Cardiac muscle cell (in vitro differentiated cells and primary cell): ENCODE measurements around the gene REPIN1. TPM values are rescaled to one million over a fixed set of nuclear protein-coding genes. Genes with fewer than 3 reads are reported as not detected.

Source experiments
- DNase-seq, 2 donors: peaks; one replicate each; pipeline versions ENCODE4 v3.0.0 to v3.0.0-alpha.2; 2010 to 2017; ENCODE audit warnings: low read depth in 1 of 2, low spot score in 1 of 2
- H3K27ac ChIP-seq: fragments of 200-600 bp; sonication (generic); 2 replicates; pipeline ENCODE4 v1.5.1; 2016
- H3K27me3 ChIP-seq: fragments of 200-600 bp; sonication (generic); 2 replicates; pipeline ENCODE4 v1.6.0; 2016; ENCODE audit warnings: control low read depth
- H3K36me3 ChIP-seq: fragments of 200-600 bp; sonication (generic); 2 replicates; pipeline ENCODE4 v1.5.1; 2016; ENCODE audit warnings: control low read depth
- H3K4me1 ChIP-seq: fragments of 200-600 bp; sonication (generic); 2 replicates; pipeline ENCODE4 v1.8.1; 2017; ENCODE audit warnings: low read depth, mild to moderate bottlenecking, mixed run types
- H3K4me3 ChIP-seq: fragments of 200-600 bp; sonication (generic); 2 replicates; pipeline ENCODE4 v1.5.1; 2016; ENCODE audit warnings: mild to moderate bottlenecking
- H3K9me3 ChIP-seq: fragments of 200-600 bp; sonication (generic); 2 replicates; pipeline ENCODE4 v1.5.1; 2017; ENCODE audit warnings: low read depth, mild to moderate bottlenecking, control low read depth
- CTCF ChIP-seq: IDR thresholded peaks from 2 replicates; pipeline ENCODE4 v1.5.1; 2012; ENCODE audit warnings: low read depth, mild to moderate bottlenecking, low read length
- polyA plus RNA-seq: library from polyadenylated mRNA; unstranded; fragments of >200 nt; fragmentation: Nextera tagmentation; extraction: Ambion mirVana; gene quantifications from 2 replicates; pipeline ENCODE4 v1.2.1, GENCODE V29; 2016
- total RNA-seq: library from RNA; depleted of rRNA; stranded (reverse); fragments of >200 nt; gene quantifications from 2 replicates; pipeline ENCODE4 v1.2.3, GENCODE V29; 2016

REPIN1 gene
- total and polyA plus RNA-seq, 2 experiments from 2014 or later: 185 to 270 TPM

DNA sequence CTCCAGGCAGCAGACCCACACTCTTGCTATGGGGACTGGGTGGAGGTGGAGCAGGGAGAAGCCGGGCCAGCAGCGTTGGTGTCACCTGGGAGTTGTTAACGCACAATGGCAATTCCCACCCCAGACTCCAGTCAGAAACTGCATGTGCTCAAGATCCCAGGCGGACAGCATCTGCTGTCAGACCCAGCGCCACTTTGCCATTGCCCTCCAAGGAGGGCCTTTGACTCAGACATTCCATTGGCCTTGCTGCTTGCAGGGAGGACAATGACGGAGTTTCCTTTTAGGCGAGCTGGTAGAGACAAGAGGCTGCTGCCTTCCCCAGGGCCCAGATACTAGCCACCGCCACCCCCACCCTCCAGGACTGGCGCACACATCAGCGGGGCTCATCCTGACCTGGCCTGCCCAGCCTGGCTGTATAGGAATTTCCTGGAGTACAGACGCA, 45.0 kb downstream of the REPIN1 start:
- no peaks in the 10 kb centered on the region for H3K36me3 ChIP-seq
- no peak for DNase-seq
- H3K27ac ChIP-seq: no peak overlapping the region
- no peaks in the 10 kb centered on the region for H3K27me3 ChIP-seq
- no peak overlapping the region for H3K4me3 ChIP-seq
- H3K4me1 ChIP-seq: peaks cover 6% of the 10 kb centered on the region
- no peak for TF ChIP-seq CTCF
- no peaks in the 10 kb centered on the region for H3K9me3 ChIP-seq

DNA sequence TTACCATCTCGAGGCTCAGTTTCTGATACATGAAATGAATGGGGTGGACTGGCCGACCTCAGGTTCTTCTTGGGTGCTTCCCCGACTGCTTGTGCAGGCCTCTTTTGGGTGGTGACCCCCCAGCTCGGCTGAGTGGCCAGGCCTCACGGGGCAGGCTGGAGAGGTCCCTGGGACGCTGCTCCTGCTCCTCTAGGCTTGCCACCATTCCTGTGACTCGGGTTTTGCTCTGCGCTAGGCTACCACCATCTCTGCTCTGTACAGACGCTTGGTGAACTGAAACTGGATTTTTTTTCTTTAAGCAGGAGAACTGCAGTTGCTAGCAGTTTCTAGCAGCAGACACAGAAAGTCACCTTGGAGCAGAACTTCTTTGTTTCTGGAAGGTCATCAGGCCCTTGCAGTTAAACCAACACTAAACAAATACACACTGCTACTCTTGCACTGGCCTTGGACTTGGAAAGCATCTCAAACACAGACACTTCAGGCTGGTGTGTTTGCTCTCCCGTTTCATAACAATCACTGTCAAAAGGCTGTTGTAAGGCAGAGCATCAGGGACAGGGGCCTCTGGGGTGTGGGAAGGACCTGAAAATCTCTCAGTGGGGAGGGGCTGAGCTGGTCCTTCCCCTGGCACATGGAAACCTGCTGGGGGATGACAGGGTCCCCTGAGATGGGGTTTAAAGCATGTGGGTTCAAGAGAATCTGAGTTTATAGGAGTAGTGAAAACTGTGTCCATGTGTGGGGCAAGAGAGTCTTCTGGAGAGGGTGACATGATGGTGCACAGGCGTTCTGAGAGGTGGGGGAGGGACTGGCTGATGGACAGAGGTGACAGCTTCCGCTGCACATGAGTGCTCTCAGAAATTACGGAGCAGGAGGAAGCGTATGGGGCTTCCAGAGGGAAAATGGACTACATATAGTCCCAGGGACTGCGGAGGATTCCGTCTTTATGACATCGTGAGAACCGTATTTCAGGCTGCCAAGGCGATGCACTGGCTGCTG, 46.8 kb downstream of the REPIN1 start:
- H3K9me3 ChIP-seq: no peaks in the 10 kb centered on the region
- H3K27ac ChIP-seq: no peak overlapping the region
- TF ChIP-seq CTCF: no peak
- no peaks in the 10 kb centered on the region for H3K27me3 ChIP-seq
- no peak for DNase-seq
- no peak overlapping the region for H3K4me3 ChIP-seq
- H3K4me1 ChIP-seq: peaks cover 6% of the 10 kb centered on the region
- H3K36me3 ChIP-seq: no peaks in the 10 kb centered on the region

DNA sequence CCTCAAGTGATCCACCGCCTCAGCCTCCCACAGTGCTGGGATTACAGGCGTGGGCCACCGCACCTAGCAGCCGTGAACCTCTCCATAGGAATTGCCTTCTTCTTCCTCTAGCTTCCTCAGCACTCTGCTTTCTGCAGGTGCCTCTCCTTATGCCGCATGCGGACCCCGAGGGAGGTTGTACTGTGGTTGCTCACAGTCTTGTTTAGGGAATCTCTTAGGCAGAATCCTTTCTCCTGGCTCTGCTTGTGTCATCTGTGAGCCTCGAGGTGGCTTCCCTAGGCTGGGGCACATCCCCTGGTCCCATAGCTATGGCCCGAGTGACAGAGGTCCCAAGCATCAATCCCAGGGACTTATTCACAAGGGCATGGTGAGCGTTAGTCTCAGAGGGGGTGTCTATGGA, 48.6 kb downstream of the REPIN1 start:
- Histone ChIP-seq H3K36me3 (no peaks in the 10 kb centered on the region), H3K9me3 (no peaks in the 10 kb centered on the region), H3K27me3 (no peaks in the 10 kb centered on the region), H3K4me3 (no peak overlapping the region), H3K4me1 (peaks cover 6% of the 10 kb centered on the region), H3K27ac (no peak overlapping the region)
- DNase-seq: no peak
- TF ChIP-seq CTCF: no peak

DNA sequence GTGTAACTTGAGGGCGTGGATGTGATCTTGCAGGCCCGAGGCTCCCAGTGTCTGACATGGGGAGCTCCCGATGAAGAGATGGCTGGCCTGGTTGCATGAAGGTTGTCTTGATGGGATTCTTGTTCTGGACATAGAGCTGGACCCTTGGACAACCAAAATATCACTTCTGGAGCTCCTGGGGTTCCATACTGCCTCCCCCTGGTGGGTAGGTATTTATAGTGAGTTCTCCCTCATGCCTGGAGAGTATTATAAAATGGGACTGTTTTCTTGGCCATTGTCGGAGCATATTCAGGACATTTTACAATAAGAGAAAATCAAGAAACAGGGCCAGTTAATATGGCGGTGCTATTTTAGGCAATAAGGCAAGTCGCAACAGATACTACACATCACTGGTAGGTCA, 49.2 kb downstream of the REPIN1 start:
- Histone ChIP-seq H3K4me3 (no peak overlapping the region), H3K4me1 (peaks cover 6% of the 10 kb centered on the region), H3K27me3 (no peaks in the 10 kb centered on the region), H3K9me3 (no peaks in the 10 kb centered on the region), H3K36me3 (no peaks in the 10 kb centered on the region), H3K27ac (no peak overlapping the region)
- DNase-seq: no peak
- no peak for TF ChIP-seq CTCF

- no peak overlapping the region for H3K27ac ChIP-seq
- no peaks in the 10 kb centered on the region for H3K36me3 ChIP-seq
- no peak for TF ChIP-seq CTCF
- peaks cover 6% of the 10 kb centered on the region for H3K4me1 ChIP-seq
- no peak overlapping the region for H3K4me3 ChIP-seq
- no peaks in the 10 kb centered on the region for H3K9me3 ChIP-seq
- DNase-seq: no peak
- no peaks in the 10 kb centered on the region for H3K27me3 ChIP-seq
These were observed 51.6 kb downstream of the REPIN1 start for GRCh38 chr7:150420242-150420641.
